Measurements from ENCODE around the gene WNT8B.
A peak's percentile ranks its signal among the peaks of the same experiment; 100 is the strongest.

WNT8B gene

GRCh38 chr10:100462709-100463108 lies at the start of gene WNT8B:
Gene WNT8B (plus strand): TSS chr10:100463009. CDS start chr10:100463169, 160 bp downstream.
- no peak for DNase-seq

GRCh38 chr10:100413173-100413572 lies 49.6 kb upstream of the WNT8B start:
- no peak for DNase-seq

DNA sequence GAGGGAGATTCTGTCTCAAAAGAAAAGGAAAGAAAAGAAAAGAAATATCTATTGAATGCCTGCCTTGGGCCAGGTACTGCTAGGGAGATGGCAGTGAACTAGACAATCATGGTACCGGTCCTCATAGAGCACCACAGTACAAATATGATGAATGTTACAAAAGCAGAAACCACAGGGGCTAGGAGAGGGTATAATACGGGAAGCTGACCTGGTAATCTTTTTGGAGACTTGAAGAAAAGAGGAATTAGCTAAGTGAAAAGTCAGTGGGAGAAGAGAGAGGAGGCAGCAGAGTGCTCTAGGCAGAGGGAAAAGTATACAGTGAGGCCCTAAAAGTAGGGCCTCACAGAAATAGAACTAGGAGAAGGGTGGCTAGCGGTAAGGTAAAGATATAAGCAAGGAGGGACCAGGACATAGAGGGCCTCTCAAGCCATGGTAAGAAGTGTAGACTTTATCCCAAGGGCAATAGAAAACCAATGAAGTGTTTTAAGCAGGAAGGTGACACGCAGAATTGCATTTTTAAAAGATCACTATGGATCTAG lies 42.8 kb upstream of the WNT8B start:
- no peak for DNase-seq

GRCh38 chr10:100427374-100427773 lies 35.4 kb upstream of the WNT8B start:
- no peak for DNase-seq

- peak; percentile 54 to 88 for DNase-seq
Measured at GRCh38 chr10:100433253-100434240, 29.3 kb upstream of the WNT8B start.

- DNase-seq = no peak
Measured at GRCh38 chr10:100436255-100436654, 26.6 kb upstream of the WNT8B start.

GRCh38 chr10:100438674-100439315 lies 24.0 kb upstream of the WNT8B start:
- DNase-seq = no peak

GRCh38 chr10:100442548-100442947 lies 20.3 kb upstream of the WNT8B start:
- no peak for DNase-seq

DNA sequence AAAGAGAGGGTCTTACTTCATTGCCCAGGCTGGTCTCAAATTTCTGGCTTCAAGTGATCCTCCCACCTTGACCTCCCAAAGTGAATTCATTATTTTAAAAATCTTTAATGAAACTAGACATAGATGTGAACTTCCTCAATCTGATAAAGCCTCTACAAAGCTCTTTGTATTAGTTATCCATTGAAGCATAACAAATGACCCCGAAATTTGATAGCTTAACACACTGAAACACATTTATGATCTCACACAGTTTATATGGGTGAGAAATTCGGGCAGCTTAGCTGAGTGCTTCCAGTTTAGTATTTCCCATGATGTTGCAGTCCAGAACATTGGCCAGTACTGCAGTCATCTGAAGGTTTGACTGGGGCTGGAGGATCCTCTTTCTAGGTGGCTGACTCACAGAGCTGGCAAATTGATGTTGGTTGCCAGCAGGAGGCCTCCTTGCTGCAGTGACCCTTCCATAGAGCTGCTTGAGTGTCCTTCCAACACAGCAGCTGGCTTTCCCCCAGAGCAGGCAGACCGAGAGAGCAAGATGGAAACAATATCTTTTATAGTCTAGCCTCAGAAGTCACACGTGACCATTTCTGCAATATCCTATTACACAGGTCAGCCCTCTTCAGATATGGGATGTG lies 16.6 kb upstream of the WNT8B start:
- DNase-seq = no peak

GRCh38 chr10:100447663-100448062 lies 15.1 kb upstream of the WNT8B start:
- DNase-seq = no peak

DNA sequence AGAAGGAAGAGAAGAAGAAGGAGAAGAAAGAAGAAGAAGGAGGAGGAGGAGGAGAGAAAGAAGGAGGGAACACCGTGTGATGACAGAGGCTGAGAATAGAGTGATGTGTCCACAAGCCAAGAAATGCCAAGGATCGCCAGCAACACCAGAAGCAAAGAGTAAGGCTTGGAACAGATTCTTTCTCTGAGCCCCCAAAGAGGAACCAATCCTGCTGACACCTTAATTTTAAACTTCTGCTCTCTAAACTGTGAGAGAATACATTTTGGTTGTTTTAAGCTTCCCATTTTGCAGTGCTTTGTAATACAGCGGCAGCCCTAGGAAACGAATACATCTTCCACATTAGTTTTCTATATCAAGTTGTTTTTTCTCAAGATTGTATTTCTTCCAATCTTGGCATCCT lies 13.9 kb upstream of the WNT8B start:
- DNase-seq = no peak

GRCh38 chr10:100468322-100468721 lies 5.5 kb downstream of the WNT8B start:
- DNase-seq = no peak

DNA sequence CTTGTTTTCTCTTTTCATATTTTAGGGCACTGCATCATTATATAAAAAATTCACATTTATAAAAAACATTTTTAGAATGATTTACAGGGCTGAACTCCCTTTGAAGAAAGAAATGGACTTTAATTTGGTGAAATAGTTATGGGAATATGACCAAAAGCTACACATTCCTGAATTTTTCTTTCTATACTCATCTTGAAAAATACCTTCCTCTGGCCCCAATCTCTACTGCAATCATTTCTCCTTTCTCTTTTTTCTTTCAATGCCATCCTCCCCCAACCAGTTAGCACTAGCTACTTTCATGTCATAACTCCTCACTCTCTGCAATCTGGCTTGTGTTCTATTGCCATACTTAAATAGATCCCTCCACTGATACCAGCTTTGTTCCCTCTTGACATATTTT lies 6.2 kb downstream of the WNT8B start:
- DNase-seq = no peak

- no peak for DNase-seq
Measured at GRCh38 chr10:100469756-100470155, 6.9 kb downstream of the WNT8B start.

- no peak for DNase-seq
Measured at GRCh38 chr10:100470367-100470766, 7.6 kb downstream of the WNT8B start.

DNA sequence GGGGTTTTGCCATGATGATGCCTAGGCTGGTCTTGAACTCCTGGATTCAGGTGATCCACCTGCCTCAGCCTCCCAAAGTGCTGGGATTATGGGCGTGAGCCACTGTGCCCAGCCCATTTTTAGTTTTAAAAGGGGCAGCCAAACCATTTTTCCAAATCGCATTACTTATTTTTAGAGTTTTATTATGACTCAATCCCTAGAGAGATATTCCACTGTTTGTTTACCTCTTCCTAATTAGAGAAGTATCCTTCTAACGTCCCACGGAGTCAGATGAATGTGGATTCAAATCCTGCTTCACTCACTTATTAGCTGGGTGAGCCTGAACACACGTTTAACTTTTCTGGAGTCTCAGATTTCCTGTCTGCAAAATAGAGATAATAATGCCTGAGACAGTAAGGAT lies 15.2 kb downstream of the WNT8B start:
- DNase-seq = no peak

GRCh38 chr10:100479037-100479436 lies 16.2 kb downstream of the WNT8B start:
- DNase-seq = no peak

DNA sequence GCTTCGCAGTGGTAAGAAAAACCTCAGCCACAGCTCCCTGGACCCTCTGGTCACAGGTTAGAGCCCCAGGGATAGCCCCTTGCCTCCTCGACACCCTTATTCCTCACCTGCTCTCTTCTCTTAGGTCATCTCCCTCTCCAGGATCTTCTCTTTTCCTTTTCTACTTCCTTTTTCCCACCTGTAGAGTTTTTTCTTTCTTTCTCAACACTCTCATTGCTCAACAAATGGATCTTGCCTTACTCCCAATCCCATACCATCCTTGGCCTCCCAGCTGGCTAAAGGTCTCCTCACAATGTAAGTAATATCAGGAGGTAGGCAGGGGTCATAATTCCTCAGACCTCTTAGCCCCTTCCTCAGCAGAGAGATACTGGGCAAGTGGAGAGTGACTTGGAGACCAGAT lies 17.2 kb downstream of the WNT8B start:
- no peak for DNase-seq

- DNase-seq = peak; percentile 13 to 81
Measured at GRCh38 chr10:100481462-100482081, 18.8 kb downstream of the WNT8B start.

- peak; percentile 28 to 49 for DNase-seq
Measured at GRCh38 chr10:100482181-100482833, 19.5 kb downstream of the WNT8B start.

DNA sequence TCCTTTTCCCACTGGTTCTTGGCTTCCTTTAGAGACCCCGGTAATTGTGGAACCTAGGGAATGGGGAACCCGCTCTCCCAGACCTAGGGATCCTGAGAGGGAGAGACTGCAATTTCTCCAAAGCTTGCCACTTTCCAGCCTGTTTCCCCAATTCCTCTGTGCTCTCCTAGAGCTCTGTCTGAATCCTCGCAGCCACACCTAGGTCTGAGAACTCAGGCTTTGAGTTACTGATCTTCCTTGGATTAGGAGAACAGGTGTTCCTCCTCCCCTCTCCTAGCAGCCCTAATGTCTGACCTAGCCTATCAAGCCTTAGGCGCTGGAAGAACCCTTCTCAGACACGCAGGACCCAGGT lies 20.0 kb downstream of the WNT8B start:
- no peak for DNase-seq

- no peak for DNase-seq
Measured at GRCh38 chr10:100483876-100484666, 21.3 kb downstream of the WNT8B start.
